GM10847 (cell line): ENCODE results near the gene CAPG.
A peak's percentile ranks its signal among the peaks of the same experiment; 100 is the strongest.

Source experiments
- POLR2A ChIP-seq: IDR thresholded peaks from 2 replicates; pipeline ENCODE4 v1.6.1; 2011; ENCODE audit not compliant: insufficient read length; ENCODE audit errors: extremely low read depth

Gene CAPG

DNA sequence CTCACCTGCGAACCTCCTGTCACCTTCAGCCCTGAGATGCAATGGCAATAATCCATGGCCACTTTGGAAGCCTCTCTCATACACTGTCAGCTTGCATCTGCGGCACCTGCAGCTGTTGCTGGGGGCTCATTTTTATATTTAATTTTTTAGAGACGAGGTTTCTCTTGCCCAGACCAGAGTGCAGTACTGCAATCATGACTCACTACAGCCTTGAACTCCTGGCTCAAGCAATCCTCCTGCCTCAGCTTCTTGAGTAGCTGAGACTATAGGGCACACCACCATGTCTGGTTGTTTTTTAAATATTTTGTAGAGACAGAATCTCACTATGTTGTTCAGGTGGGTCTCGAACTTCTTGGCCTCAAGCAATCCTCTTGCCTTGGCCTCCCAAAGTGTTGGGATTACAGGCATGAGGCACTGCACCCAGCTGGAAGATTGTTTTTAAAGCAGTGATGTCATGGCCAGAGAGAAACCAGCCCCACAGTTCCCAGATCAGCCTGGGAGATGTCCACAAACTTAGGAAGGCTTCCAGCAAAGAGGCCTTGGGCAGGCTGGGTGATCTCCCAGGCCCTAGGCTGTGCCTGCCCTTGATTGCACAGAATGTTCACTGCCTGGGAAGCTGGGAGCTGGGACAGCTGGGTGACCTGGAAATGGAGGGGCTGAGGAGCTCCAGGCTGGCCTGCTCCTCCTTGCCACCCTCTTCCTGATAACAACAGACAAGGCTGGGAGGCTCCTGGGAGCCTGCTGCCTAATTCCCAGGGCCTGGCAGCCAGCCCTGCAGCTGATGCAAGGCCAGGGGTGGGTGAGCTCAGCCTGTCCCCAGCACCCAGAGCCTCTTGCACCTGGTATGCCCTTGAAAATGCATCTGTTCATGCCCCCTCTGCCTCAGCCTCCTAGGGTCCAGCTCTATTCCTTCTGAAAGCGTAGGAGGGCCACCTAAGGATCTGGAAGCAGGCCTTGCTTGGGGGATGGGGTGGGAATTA, 35.4 kb upstream of the CAPG start:
- TF ChIP-seq POLR2A = no peak

DNA sequence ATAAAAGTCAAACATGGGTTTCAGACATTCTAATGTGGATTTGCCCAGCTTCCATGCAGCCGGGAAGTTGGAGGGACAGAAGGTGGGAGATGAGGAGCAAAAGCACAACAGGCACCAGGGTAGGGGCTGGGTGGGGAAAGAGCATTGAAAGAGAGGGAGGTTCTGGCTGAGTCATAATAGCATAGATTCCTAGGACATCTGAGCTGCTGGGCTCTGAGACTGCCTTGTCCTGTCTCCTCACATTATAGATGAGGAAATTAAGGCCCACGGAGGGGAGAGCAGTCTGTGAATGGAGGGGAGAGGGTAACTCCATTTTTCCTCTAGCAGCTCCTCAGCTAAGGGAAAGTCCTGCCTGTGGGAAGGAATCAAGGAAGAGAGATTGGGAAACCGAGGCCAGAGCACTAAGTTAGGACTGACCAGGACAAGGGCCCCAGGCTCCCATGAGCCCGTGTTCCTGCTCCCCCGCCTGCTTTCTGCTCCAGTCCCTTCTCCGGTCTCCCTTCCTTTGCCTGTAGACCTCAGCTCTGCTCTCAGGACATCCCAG, 34.5 kb upstream of the CAPG start:
- no peak for TF ChIP-seq POLR2A

DNA sequence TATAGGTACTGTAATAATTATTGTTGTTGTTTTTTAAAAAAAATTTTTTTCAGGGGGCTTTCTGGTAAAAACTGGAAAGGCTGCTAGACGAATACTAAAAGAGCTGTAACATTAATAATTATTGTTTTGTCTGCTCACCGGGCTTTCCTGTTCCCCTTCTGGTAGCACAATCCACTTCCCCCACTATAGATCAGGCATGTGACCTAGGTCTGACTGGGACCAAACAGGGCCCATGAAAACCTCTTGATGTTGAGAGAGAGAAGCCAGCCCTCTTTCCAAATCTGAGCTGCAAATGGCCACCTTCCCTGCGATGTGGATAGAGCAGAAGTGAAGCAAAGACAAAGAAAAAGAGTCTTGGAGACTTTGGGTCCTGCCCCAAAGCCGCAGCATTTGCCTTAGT, 31.7 kb upstream of the CAPG start:
- TF ChIP-seq POLR2A = no peak

DNA sequence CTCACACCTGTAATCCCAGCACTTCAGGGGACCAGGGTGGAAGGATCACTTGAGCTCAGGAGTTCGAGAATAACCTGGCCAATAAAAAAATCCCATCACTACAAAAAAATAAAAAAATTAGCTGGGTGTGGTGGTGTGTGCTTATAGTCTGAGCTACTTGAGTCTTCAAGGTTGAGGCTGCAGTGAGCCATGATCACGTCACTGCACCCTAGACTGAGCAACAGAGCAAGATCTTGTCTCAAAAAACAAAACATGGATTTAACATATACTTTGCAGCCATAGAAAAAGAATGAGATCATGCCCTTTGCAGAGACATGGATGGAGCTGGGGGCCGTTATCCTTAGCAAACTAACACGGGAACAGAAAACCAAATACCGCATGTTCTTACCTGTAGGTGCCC, 30.6 kb upstream of the CAPG start:
- no peak for TF ChIP-seq POLR2A

DNA sequence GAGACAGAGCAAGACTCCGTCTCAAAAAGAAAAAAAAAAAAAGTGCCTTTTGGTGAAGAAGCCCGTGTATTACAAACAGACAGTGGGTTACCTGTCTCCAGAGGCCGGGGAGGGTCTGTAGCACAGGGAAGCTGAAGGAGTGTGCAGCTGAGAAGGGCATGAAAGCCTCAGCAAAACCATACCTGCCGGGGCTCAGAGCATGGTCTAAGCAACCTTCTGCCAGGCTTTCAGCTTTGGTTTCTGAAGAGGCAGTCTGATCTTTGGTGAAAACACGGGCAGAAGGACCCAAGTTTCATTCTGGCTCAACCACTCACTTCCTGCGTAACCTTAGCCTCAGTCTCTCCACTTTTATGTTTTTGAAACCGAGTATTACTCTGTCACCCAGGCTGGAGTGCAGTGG, 29.8 kb upstream of the CAPG start:
- no peak for TF ChIP-seq POLR2A

DNA sequence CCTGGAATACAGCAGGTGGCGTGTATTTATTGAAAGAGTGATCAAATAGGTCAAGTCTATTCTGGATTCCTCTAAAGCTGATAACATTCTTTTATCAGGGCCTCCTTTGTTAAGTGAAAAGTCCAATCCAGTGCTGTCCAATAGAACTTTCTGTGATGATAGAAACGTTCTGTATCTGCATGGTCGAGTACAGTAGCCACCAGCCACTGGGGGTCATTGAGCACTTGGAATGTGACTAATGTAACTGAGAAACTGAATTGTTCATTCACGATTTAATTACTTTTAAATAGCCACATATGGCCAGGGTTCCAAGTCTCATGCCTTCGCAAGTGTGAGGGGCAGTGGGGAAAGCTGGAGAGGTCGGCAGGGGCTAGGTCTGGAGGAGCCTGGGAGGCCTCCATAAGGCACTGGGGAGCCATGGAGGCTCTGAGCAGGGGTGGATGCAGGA, 28.9 kb upstream of the CAPG start:
- no peak for TF ChIP-seq POLR2A

DNA sequence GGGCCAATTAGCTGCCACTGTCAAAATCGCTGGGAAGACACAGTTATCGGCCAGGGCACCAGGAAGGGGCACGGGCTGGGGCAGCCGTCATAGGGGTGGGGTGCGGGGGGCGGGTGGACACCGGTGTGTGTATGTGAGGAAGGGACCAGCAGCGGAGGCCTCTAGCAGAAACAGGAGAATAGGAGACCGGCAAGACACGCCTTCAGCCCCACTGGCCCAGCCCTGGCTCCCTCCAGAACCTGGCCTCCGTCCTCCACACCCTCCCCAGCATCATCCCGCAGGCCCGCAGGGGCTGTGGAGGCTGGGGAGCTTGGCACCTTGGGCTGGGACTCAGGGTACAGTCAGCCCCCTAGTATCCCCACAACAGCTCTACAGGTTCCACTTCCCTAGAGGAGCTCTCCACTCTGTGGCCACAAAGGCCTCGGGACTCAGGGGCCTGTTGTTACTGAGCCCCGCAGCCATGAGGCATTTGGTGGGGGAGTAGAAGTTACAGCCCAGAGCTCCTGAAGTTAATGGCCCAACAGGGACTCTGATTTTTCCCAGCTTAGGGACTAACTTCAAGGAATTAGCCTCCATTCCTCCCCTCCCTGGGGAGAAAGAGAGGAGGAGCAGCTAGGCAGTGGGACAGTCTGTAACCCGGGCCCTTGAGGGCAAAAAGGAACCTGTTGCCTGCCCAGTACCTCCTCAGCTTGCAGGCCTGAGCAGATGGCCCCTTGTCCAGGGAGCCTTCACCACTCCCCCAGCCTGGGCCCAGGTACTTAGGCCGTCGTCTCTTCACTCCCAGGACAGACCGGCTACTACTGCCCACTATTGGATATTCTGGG, 28.2 kb upstream of the CAPG start:
- TF ChIP-seq POLR2A = no peak

DNA sequence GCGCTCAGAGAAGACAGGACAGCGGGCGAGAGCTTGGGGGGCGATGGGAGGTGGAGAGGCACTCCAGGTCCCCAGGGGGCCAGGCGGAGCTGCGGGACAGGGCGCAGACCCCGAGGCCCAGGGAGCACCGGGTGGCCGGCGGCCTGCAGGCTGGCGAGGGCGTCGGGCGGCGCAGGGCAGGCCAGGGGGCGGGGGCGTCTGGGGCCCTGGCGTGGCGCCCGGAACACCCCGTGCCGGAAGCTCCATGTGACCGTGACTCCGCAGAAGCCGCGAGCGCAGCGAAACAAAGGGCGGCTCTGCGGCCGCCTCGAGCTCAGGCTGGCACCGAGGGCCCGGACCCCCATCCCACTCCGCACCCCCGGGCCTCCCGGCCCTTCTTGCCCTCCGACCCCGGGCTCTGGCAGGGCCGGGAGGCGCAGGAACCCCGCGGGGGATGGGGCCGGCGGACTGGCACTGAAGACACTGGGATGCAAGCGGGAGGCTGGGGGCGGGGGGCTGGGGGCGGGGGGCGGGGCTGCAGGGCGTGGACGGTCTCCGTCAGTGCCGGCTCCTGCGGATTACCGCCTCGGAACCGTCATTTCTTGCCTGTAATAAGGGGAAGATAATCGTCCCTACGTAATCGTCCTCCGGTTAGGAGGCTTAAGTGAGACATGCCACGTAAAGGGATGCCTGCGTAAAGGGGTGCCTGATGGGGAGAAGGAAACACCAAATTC, 27.5 kb upstream of the CAPG start:
- TF ChIP-seq POLR2A = peak; percentile 49

DNA sequence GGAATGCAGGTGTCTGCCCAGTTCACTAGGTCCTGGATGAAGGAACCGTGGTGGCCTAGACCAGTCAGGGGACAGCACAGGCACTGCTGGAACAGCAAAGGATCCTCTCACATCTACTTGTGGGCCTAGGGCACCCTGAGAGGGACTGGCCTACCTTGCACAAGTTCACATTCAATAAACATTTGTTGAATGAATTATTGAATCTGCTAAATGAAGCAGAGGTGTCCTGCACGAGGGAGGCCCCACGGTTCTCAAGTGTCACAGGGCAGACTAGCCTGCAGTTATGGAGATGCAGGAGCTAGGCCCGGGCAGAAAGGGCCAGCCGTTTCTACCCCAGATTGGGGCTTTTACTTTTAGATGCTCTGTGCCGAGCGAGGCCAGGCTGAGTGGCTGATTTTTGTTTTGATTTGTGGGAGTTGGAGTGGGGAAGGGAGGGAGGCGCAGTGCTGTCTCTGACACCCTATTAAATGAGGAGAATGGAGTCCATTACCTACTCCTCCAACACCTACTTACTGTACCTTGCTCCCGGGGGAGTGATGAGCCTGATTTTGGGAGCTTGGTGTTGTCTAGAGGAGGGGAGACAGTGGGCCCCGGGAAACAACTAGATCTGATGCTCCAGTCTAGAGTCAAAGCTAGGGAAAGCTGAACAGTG, 26.8 kb upstream of the CAPG start:
- TF ChIP-seq POLR2A = no peak

DNA sequence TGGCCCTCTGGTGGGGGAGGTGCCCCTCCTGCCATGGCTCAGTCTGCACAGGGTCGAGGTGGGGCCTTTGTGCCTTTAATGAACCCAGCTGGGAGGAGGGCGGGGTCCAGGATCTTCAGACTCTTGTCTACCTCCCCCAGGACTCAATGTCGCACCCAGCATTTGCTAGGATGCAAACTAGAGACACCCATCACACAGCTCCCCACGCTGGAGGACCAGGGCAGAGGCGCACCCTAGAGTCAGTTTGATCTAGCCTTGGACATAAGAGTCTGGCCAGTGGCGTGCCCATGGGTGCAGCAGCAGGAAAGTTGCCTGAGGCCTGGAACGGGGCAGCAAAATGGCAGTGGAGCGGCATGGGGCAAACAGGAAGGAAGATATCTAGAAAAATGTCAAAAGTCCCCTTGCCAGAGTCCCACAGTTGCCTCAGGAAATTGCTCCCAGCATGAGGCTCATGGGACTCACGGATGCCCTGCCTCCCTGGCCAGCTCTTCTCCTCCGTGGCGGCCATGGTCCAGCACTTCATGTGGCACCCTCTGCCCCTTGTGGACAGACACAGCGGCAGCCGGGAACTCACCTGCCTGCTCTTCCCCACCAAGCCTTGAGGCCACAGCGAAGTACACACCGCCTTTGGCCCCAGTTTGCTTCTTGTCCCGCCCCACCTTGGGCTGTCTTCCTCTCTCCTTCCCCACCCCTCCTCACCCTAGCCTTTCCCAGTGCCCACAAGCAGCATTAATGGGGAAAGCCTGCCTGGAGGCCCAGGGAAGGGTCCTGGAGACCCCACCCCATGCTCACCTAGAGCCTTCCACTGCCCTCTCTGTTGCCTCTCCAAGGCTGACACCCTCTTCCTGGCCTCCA, 26.0 kb upstream of the CAPG start:
- TF ChIP-seq POLR2A = no peak

DNA sequence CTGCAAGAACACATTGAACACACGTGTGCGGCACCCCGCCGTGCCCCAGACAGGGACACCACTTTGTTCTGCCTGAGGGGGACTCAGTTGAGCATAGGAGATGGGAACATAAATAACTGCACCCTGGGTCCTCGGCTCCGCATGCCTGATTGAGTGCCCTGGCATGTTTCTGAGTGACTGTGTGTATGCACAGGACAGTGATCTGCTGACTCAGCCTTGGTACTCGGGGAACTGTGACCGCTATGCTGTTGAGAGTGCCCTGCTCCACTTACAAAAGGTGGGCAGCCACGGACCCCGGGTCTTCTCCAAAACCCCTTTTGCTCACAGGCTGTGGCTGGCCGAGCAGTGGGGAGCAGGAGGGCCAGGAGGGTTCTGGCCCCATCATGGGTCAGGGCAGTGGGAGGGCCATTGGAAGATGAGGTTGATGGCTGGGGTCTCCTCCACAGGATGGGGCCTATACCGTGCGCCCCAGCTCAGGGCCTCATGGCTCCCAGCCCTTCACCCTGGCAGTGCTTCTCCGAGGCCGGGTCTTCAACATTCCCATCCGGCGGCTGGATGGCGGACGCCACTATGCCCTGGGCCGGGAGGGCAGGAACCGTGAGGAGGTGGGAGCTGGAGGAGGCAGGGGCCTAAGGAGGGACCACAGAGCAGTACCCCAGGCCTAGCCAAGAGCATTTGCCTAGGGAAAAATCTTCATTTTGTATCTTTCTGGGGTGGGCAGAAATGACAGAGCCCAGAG, 25.2 kb upstream of the CAPG start:
- no peak for TF ChIP-seq POLR2A

DNA sequence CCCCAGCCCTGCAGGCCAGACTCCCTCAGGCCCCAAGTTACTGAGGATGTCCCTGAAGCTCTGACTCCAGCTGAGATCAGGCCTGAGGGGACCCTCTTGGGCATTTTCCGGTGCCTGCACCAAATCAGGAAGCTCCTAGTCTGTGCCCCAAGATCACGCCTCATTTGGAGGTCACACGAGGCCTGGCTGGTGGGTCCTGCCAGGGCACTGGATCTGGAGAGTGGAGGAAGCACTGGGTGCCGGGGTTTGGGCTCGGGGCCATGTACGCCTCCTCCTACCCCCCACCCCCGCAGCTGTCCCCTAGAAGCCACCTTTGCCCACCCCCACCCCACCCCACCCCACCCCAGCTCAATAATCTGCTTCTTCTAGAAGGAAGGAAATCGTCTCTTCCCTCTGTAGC, 24.5 kb upstream of the CAPG start:
- TF ChIP-seq POLR2A = no peak

DNA sequence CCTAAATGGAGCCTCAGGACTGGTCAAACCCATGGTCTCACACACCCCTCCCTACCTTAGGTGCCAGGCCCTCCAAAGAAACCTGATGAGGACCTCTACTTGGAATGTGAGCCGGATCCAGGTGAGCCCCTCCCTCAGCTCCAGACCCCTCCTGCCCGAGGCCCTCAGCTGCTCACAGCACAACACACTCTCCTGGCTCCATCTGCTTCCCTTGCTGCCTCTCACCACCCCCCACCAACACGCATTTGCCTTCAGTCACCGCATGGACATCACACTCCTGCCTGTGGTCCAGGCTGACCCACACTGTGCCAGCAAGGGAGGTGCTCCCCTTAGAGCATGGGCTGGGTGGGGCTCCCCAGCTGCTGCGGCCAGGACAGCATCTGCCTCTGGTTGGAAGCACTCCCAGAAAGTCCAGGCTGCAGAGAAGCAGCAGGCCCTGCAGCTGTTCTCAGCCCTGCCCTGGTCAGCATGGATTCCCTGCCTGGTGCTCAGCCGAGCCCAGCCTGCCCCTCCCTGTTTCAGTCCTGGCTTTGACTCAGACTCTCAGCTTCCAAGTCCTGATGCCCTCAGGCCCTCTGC, 23.4 kb upstream of the CAPG start:
- no peak for TF ChIP-seq POLR2A
